ENCODE results near the gene TEX101. TPM values are rescaled to one million over a fixed set of nuclear protein-coding genes. Genes with fewer than 3 reads are reported as not detected.
"Not testable (repeated sequence)": the region's sequence is repeated elsewhere in the genome, so short reads cannot be mapped to it uniquely, and the experiment has no call there.

The TEX101 gene
- total RNA-seq (2021) = not detected in 2 replicates
- not detected for Bru-seq, nascent RNA
- BruChase-seq, experiment 1, labeled RNA remaining after a 2-hour chase = percentile 13 among the genes with signal in this experiment
- percentile 10 among the genes with signal in this experiment for BruChase-seq, experiment 2, labeled RNA remaining after a 6-hour chase
- long read RNA-seq = 0 reads

GRCh38 chr19:43414554-43414953 lies at the start of gene TEX101:
TEX101 (plus strand) TSS chr19:43414890; CDS start chr19:43415920, 1,030 bp downstream.
- Histone ChIP-seq H2AFZ (no peak within 1 kb of the TSS), H3K4me3 (no peak within 1 kb of the TSS), H3K27ac (no peak within 1 kb of the TSS), H3K9me2 (ENCODE audit: insufficient read depth) (no peaks in the 10 kb centered on the region), H3K9me3 (ENCODE audit: insufficient read depth, low read depth) (no peaks in the 10 kb centered on the region; the same call in none of the 2 replicates), H3K4me1 (replicated peaks; ENCODE audit: insufficient read depth) (peaks cover 18% of the 10 kb centered on the region), H3F3A (ENCODE audit: insufficient read depth, low read depth) (peaks cover 12% of the 10 kb centered on the region; the same call in 1 of the 2 replicates), H3K79me2 (ENCODE audit: low read depth) (no peaks in the 10 kb centered on the region), H3K4me2 (no peak within 1 kb of the TSS), H4K20me1 (ENCODE audit: insufficient read depth) (no peaks in the 10 kb centered on the region), H3K27me3 (ENCODE audit: insufficient read depth, low read depth) (no peaks in the 10 kb centered on the region), H3K36me3 (ENCODE audit: low read depth) (no peaks in the 10 kb centered on the region)
- intact Hi-C loops (cut with micrococcal nuclease; ENCODE audit: unreplicated experiment) = no loop called here
- BruUV-seq (replicated peaks) = no TSS peak
- ChIA-PET CTCF (no interaction called here), POLR2A (ENCODE audit: unreplicated experiment) (no interaction called here)
- no peak for TF ChIP-seq EZH2 (IDR thresholded peaks at IDR 0.05; ENCODE audit: low read depth)
- no peak for TF ChIP-seq CTCF (conservative IDR thresholded peaks at IDR 0.05)
- DNase-seq = no peak

GRCh38 chr19:43365677-43366076 lies 49.0 kb upstream of the TEX101 start:
- intact Hi-C loops (cut with micrococcal nuclease; ENCODE audit: unreplicated experiment); POLR2A ChIA-PET (ENCODE audit: unreplicated experiment): not testable (repeated sequence)

GRCh38 chr19:43367822-43368221 lies 46.9 kb upstream of the TEX101 start:
- H3K4me2 ChIP-seq = no peak overlapping the region
- no peaks in the 10 kb centered on the region for H3K36me3 ChIP-seq (ENCODE audit: low read depth)
- TF ChIP-seq EZH2 (IDR thresholded peaks at IDR 0.05; ENCODE audit: low read depth) (no peak), CTCF (conservative IDR thresholded peaks at IDR 0.05) (no peak)
- no peak overlapping the region for H3K4me3 ChIP-seq
- no peak for DNase-seq
- no peaks in the 10 kb centered on the region for H3K79me2 ChIP-seq (ENCODE audit: low read depth)
- no peak overlapping the region for H2AFZ ChIP-seq
- H3F3A ChIP-seq (ENCODE audit: insufficient read depth, low read depth) = no peaks in the 10 kb centered on the region; the same call in 1 of the 2 replicates
- intact Hi-C loops (cut with micrococcal nuclease; ENCODE audit: unreplicated experiment) = no loop called here
- POLR2A ChIA-PET (ENCODE audit: unreplicated experiment) = no interaction called here
- H3K4me1 ChIP-seq (replicated peaks; ENCODE audit: insufficient read depth) = peaks cover 19% of the 10 kb centered on the region
- H3K9me3 ChIP-seq (ENCODE audit: insufficient read depth, low read depth) = no peaks in the 10 kb centered on the region
- no peak overlapping the region for H3K27ac ChIP-seq
- H3K9me2 ChIP-seq (ENCODE audit: insufficient read depth) = no peaks in the 10 kb centered on the region
- CTCF ChIA-PET = no interaction called here
- no peaks in the 10 kb centered on the region for H3K27me3 ChIP-seq (ENCODE audit: insufficient read depth, low read depth)
- no TSS peak for BruUV-seq (replicated peaks)
- H4K20me1 ChIP-seq (ENCODE audit: insufficient read depth) = no peaks in the 10 kb centered on the region

More at GRCh38 chr19:43365677-43366076, 49.0 kb upstream of the TEX101 start:
- H4K20me1 ChIP-seq (ENCODE audit: insufficient read depth); CTCF ChIA-PET; H2AFZ ChIP-seq; H3K36me3 ChIP-seq (ENCODE audit: low read depth); H3K27ac ChIP-seq; BruUV-seq (replicated peaks); H3K9me3 ChIP-seq (ENCODE audit: insufficient read depth, low read depth); H3K4me2 ChIP-seq; H3K79me2 ChIP-seq (ENCODE audit: low read depth); H3F3A ChIP-seq (ENCODE audit: insufficient read depth, low read depth); H3K9me2 ChIP-seq (ENCODE audit: insufficient read depth); DNase-seq; H3K27me3 ChIP-seq (ENCODE audit: insufficient read depth, low read depth); H3K4me3 ChIP-seq: not testable (repeated sequence)
- H3K4me1 ChIP-seq (replicated peaks; ENCODE audit: insufficient read depth) = peaks cover 13% of the 10 kb centered on the region

- H3F3A ChIP-seq (ENCODE audit: insufficient read depth, low read depth); H3K27me3 ChIP-seq (ENCODE audit: insufficient read depth, low read depth); H4K20me1 ChIP-seq (ENCODE audit: insufficient read depth); BruUV-seq (replicated peaks); CTCF ChIA-PET; H3K27ac ChIP-seq; H3K9me2 ChIP-seq (ENCODE audit: insufficient read depth); H3K4me3 ChIP-seq; H3K9me3 ChIP-seq (ENCODE audit: insufficient read depth, low read depth); H3K36me3 ChIP-seq (ENCODE audit: low read depth); POLR2A ChIA-PET (ENCODE audit: unreplicated experiment); intact Hi-C loops (cut with micrococcal nuclease; ENCODE audit: unreplicated experiment); H3K79me2 ChIP-seq (ENCODE audit: low read depth); H2AFZ ChIP-seq: not testable (repeated sequence)
- peak; percentile 58 to 70 for DNase-seq
- peaks cover 21% of the 10 kb centered on the region for H3K4me1 ChIP-seq (replicated peaks; ENCODE audit: insufficient read depth)
- peak overlapping the region; percentile 40 for H3K4me2 ChIP-seq
Observed at GRCh38 chr19:43368897-43369296, 45.8 kb upstream of the TEX101 start.
